Astrocyte (in vitro differentiated cells and primary cell): ENCODE data around the gene SPHK1. TPM values are rescaled to one million over a fixed set of nuclear protein-coding genes. Genes with fewer than 3 reads are reported as not detected.

Source experiments
- DNase-seq: peaks from one replicate; pipeline ENCODE4 v3.0.0-alpha.2; 2010; ENCODE audit warnings: low read depth
- FAIRE-seq: peaks from 2 replicates; lab custom pipeline; 2011; peaks lifted over from hg19 to GRCh38; lab: Jason Lieb, UNC
- H2AFZ ChIP-seq: 2 replicates; pipeline ENCODE4 v1.6.0; 2012; ENCODE audit warnings: low read depth, low read length, inconsistent platforms
- H3K27ac ChIP-seq: 2 replicates; pipeline ENCODE4 v1.5.1; 2011; ENCODE audit warnings: low read depth, low read length, inconsistent platforms
- H3K27me3 ChIP-seq: 2 replicates; pipeline ENCODE4 v1.6.0; 2011; ENCODE audit warnings: low read length, inconsistent platforms; ENCODE audit not compliant: insufficient read depth
- H3K36me3 ChIP-seq: 2 replicates; pipeline ENCODE4 v1.5.1; 2011; ENCODE audit warnings: low read length, inconsistent platforms; ENCODE audit not compliant: insufficient read depth
- H3K4me1 ChIP-seq: 2 replicates; pipeline ENCODE4 v1.5.1; 2011; ENCODE audit warnings: low read length, inconsistent platforms; ENCODE audit not compliant: insufficient read depth
- H3K4me2 ChIP-seq: 2 replicates; pipeline ENCODE4 v1.6.0; 2012; ENCODE audit warnings: low read length, inconsistent platforms
- H3K4me3 ChIP-seq: 2 replicates; pipeline ENCODE4 v1.5.1; 2011; ENCODE audit warnings: low read depth, mild to moderate bottlenecking, low read length, inconsistent platforms; ENCODE audit not compliant: insufficient read depth
- H3K79me2 ChIP-seq: 2 replicates; pipeline ENCODE4 v1.6.0; 2012; ENCODE audit warnings: mild to moderate bottlenecking, low read length, inconsistent platforms; ENCODE audit not compliant: insufficient read depth
- H3K9ac ChIP-seq: 2 replicates; pipeline ENCODE4 v1.6.0; 2012; ENCODE audit warnings: mild to moderate bottlenecking, low read length, inconsistent platforms
- H3K9me3 ChIP-seq: 2 replicates; pipeline ENCODE4 v1.5.1; 2012; ENCODE audit warnings: low read depth, mild to moderate bottlenecking, low read length, inconsistent platforms; ENCODE audit not compliant: insufficient read depth
- H4K20me1 ChIP-seq: 2 replicates; pipeline ENCODE4 v1.6.0; 2012; ENCODE audit warnings: low read length, inconsistent platforms; ENCODE audit not compliant: insufficient read depth
- H3K27ac Mint-ChIP-seq: one replicate; pipeline ENCODE4 v1.8.0; 2021; ENCODE audit warnings: mild to moderate bottlenecking, mixed read lengths; ENCODE audit not compliant: unreplicated experiment
- H3K27me3 Mint-ChIP-seq: one replicate; pipeline ENCODE4 v1.8.0; 2021; ENCODE audit warnings: low read depth, mixed read lengths; ENCODE audit not compliant: unreplicated experiment
- H3K36me3 Mint-ChIP-seq: one replicate; pipeline ENCODE4 v1.8.0; 2021; ENCODE audit warnings: low read depth, mixed read lengths; ENCODE audit not compliant: unreplicated experiment
- H3K4me1 Mint-ChIP-seq: one replicate; pipeline ENCODE4 v1.8.0; 2021; ENCODE audit warnings: low read depth, mixed read lengths; ENCODE audit not compliant: unreplicated experiment
- H3K4me3 Mint-ChIP-seq: one replicate; pipeline ENCODE4 v1.8.0; 2021; ENCODE audit warnings: mild to moderate bottlenecking, moderate library complexity, mixed read lengths; ENCODE audit not compliant: unreplicated experiment
- H3K9me3 Mint-ChIP-seq: one replicate; pipeline ENCODE4 v1.8.0; 2021; ENCODE audit warnings: mild to moderate bottlenecking, mixed read lengths; ENCODE audit not compliant: unreplicated experiment
- CTCF ChIP-seq: IDR thresholded peaks from 2 replicates; pipeline ENCODE4 v1.5.1; 2011; ENCODE audit warnings: low read depth, mild to moderate bottlenecking, inconsistent platforms, low read length, moderate library complexity; ENCODE audit not compliant: insufficient read depth
- EZH2 ChIP-seq: IDR thresholded peaks from 2 replicates; pipeline ENCODE4 v1.6.1; 2012; ENCODE audit warnings: mild to moderate bottlenecking, low read length, inconsistent platforms; ENCODE audit not compliant: insufficient read depth
- total RNA-seq: library from RNA; stranded (reverse); gene quantifications from 2 replicates; pipeline ENCODE4 v1.2.1, GENCODE V29; 2021

Gene SPHK1
- total RNA-seq, 1 donor from 2014 or later = 34.8 TPM

- H3K9me3 ChIP-seq = no peaks in the 10 kb centered on the region
- H3K27me3 ChIP-seq = no peaks in the 10 kb centered on the region
- H3K36me3 Mint-ChIP-seq = peaks cover 33% of the 10 kb centered on the region
- H2AFZ ChIP-seq = no peak overlapping the region
- FAIRE-seq (no peak), DNase-seq (no peak)
- no peak overlapping the region for H3K4me3 ChIP-seq
- H3K9ac ChIP-seq = no peak overlapping the region
- H3K27ac Mint-ChIP-seq = peak overlapping the region; percentile 10
- no peaks in the 10 kb centered on the region for H3K27me3 Mint-ChIP-seq
- no peak overlapping the region for H3K4me3 Mint-ChIP-seq
- H3K4me1 Mint-ChIP-seq = peaks cover 1% of the 10 kb centered on the region
- no peak overlapping the region for H3K27ac ChIP-seq
- no peak for TF ChIP-seq CTCF
- no peak for TF ChIP-seq EZH2
- no peaks in the 10 kb centered on the region for H3K4me1 ChIP-seq
- H4K20me1 ChIP-seq = peaks cover 65% of the 10 kb centered on the region
- peaks cover 40% of the 10 kb centered on the region for H3K79me2 ChIP-seq
- H3K4me2 ChIP-seq = no peak overlapping the region
- no peaks in the 10 kb centered on the region for H3K9me3 Mint-ChIP-seq
- peaks cover 7% of the 10 kb centered on the region for H3K36me3 ChIP-seq
Measured at GRCh38 chr17:76404976-76405563, 20.7 kb downstream of the SPHK1 start.

- Mint-ChIP-seq H3K27ac (no peak overlapping the region), H3K9me3 (no peaks in the 10 kb centered on the region), H3K27me3 (no peaks in the 10 kb centered on the region), H3K4me1 (peaks cover 1% of the 10 kb centered on the region), H3K36me3 (peaks cover 30% of the 10 kb centered on the region), H3K4me3 (no peak overlapping the region)
- peaks cover 7% of the 10 kb centered on the region for H3K36me3 ChIP-seq
- H3K4me1 ChIP-seq = no peaks in the 10 kb centered on the region
- no peak overlapping the region for H3K4me2 ChIP-seq
- no peak for DNase-seq
- no peak overlapping the region for H3K27ac ChIP-seq
- H4K20me1 ChIP-seq = peaks cover 70% of the 10 kb centered on the region
- TF ChIP-seq EZH2 (no peak), CTCF (no peak)
- FAIRE-seq = no peak
- no peak overlapping the region for H3K9ac ChIP-seq
- no peaks in the 10 kb centered on the region for H3K27me3 ChIP-seq
- no peak overlapping the region for H2AFZ ChIP-seq
- no peaks in the 10 kb centered on the region for H3K9me3 ChIP-seq
- H3K79me2 ChIP-seq = peaks cover 46% of the 10 kb centered on the region
- H3K4me3 ChIP-seq = no peak overlapping the region
Measured at GRCh38 chr17:76405607-76405966, 21.2 kb downstream of the SPHK1 start.

- H3K27ac Mint-ChIP-seq = no peak overlapping the region
- Histone ChIP-seq H3K4me2 (no peak overlapping the region), H3K27me3 (no peaks in the 10 kb centered on the region), H3K9me3 (no peaks in the 10 kb centered on the region), H3K4me3 (no peak overlapping the region), H3K79me2 (peaks cover 47% of the 10 kb centered on the region), H3K36me3 (peaks cover 7% of the 10 kb centered on the region), H4K20me1 (peaks cover 72% of the 10 kb centered on the region), H3K27ac (no peak overlapping the region), H3K9ac (no peak overlapping the region), H3K4me1 (no peaks in the 10 kb centered on the region), H2AFZ (no peak overlapping the region)
- no peaks in the 10 kb centered on the region for H3K27me3 Mint-ChIP-seq
- H3K9me3 Mint-ChIP-seq = no peaks in the 10 kb centered on the region
- no peak overlapping the region for H3K4me3 Mint-ChIP-seq
- TF ChIP-seq EZH2 (no peak), CTCF (no peak)
- FAIRE-seq (no peak), DNase-seq (no peak)
- H3K4me1 Mint-ChIP-seq = peaks cover 1% of the 10 kb centered on the region
- peaks cover 25% of the 10 kb centered on the region for H3K36me3 Mint-ChIP-seq
Measured at GRCh38 chr17:76405967-76406647, 21.7 kb downstream of the SPHK1 start.
